GM21360 (cell line): Measurements from ENCODE around the gene DNAJB12.
"Not testable (repeated sequence)": the region's sequence is repeated elsewhere in the genome, so short reads cannot be mapped to it uniquely, and the experiment has no call there.

Experiments
- ATAC-seq: cut with Tn5 transposase; IDR thresholded peaks from one replicate; pipeline ENCODE4 v1.9.1; 2021; ENCODE audit warnings: mild to moderate bottlenecking, moderate library complexity; ENCODE audit not compliant: unreplicated experiment

The DNAJB12 gene

GRCh38 chr10:72331575-72332422 lies 22.9 kb downstream of the DNAJB12 start:
- peak; percentile 42 for ATAC-seq

GRCh38 chr10:72330069-72330426 lies 24.7 kb downstream of the DNAJB12 start:
- no peak for ATAC-seq

- no peak for ATAC-seq
Observed at GRCh38 chr10:72329290-72330068, 25.2 kb downstream of the DNAJB12 start.

- ATAC-seq: no peak
Observed at GRCh38 chr10:72328829-72329204, 25.9 kb downstream of the DNAJB12 start.

GRCh38 chr10:72328045-72328828 lies 26.5 kb downstream of the DNAJB12 start:
- ATAC-seq: no peak

GRCh38 chr10:72326665-72327603 lies 27.8 kb downstream of the DNAJB12 start:
- ATAC-seq: not testable (repeated sequence)

- not testable (repeated sequence) for ATAC-seq
Observed at GRCh38 chr10:72325243-72326175, 29.2 kb downstream of the DNAJB12 start.

GRCh38 chr10:72323771-72324191 lies 30.9 kb downstream of the DNAJB12 start:
- ATAC-seq: no peak

GRCh38 chr10:72323108-72323749 lies 31.5 kb downstream of the DNAJB12 start:
- ATAC-seq: no peak

- no peak for ATAC-seq
Observed at GRCh38 chr10:72322280-72323058, 32.2 kb downstream of the DNAJB12 start.

GRCh38 chr10:72322030-72322279 lies 32.8 kb downstream of the DNAJB12 start:
- ATAC-seq: no peak

- no peak for ATAC-seq
Observed at GRCh38 chr10:72321248-72322029, 33.3 kb downstream of the DNAJB12 start.

- peak; percentile 65 for ATAC-seq
Observed at GRCh38 chr10:72320676-72321247, 34.0 kb downstream of the DNAJB12 start.

- ATAC-seq: peak; percentile 48
Observed at GRCh38 chr10:72319416-72320254, 35.1 kb downstream of the DNAJB12 start.

GRCh38 chr10:72318418-72319262 lies 36.1 kb downstream of the DNAJB12 start:
- ATAC-seq: no peak
